Activated T-cell treated with anti-CD3 and anti-CD28 coated beads for 24 hours (primary cell): ENCODE measurements around the gene LSM11.

Source experiments
- DNase-seq: peaks from one replicate; pipeline ENCODE4 v3.0.0-alpha.2; 2020; ENCODE audit warnings: low read depth

The LSM11 gene

GRCh38 chr5:157734436-157734835 lies 9.1 kb upstream of the LSM11 start:
- no peak for DNase-seq

GRCh38 chr5:157735991-157736390 lies 7.5 kb upstream of the LSM11 start:
- no peak for DNase-seq

- DNase-seq, result no peak
These were observed 3.9 kb upstream of the LSM11 start for GRCh38 chr5:157739388-157740228.

- no peak for DNase-seq
These were observed 3.3 kb upstream of the LSM11 start for GRCh38 chr5:157740229-157740610.

- DNase-seq, result no peak
These were observed 2.4 kb upstream of the LSM11 start for GRCh38 chr5:157741131-157741530.

- no peak for DNase-seq
These were observed 819 bp downstream of the LSM11 start for GRCh38 chr5:157744051-157745011.

- DNase-seq, result no peak
These were observed 1.5 kb downstream of the LSM11 start for GRCh38 chr5:157745041-157745456.

GRCh38 chr5:157747173-157747740 lies 3.7 kb downstream of the LSM11 start:
- no peak for DNase-seq

- no peak for DNase-seq
These were observed 4.5 kb downstream of the LSM11 start for GRCh38 chr5:157747766-157748700.

- DNase-seq, result no peak
These were observed 5.4 kb downstream of the LSM11 start for GRCh38 chr5:157748760-157749461.

- DNase-seq, result no peak
These were observed 5.9 kb downstream of the LSM11 start for GRCh38 chr5:157749462-157749799.

GRCh38 chr5:157750320-157750719 lies 6.8 kb downstream of the LSM11 start:
- no peak for DNase-seq

- no peak for DNase-seq
These were observed 12.6 kb downstream of the LSM11 start for GRCh38 chr5:157756122-157756521.

- DNase-seq, result no peak
These were observed 15.2 kb downstream of the LSM11 start for GRCh38 chr5:157758706-157759105.

GRCh38 chr5:157761690-157762621 lies 18.4 kb downstream of the LSM11 start:
- DNase-seq, result no peak

- no peak for DNase-seq
These were observed 21.0 kb downstream of the LSM11 start for GRCh38 chr5:157764531-157764930.

- no peak for DNase-seq
These were observed 22.9 kb downstream of the LSM11 start for GRCh38 chr5:157766442-157766841.

- no peak for DNase-seq
These were observed 23.4 kb downstream of the LSM11 start for GRCh38 chr5:157766902-157767301.

- DNase-seq, result no peak
These were observed 24.2 kb downstream of the LSM11 start for GRCh38 chr5:157767689-157768088.

GRCh38 chr5:157770665-157771064 lies 27.2 kb downstream of the LSM11 start:
- no peak for DNase-seq
